HEK293 (cell line): ENCODE results near the gene TNFSF12.

Experiments used
- AEBP2 ChIP-seq: fragments of 450-650 bp; formaldehyde crosslinking; IDR thresholded peaks from 2 replicates; pipeline ENCODE4 v1.5.1; 2016; ENCODE audit warnings: missing biosample characterization, missing genetic modification characterization, borderline replicate concordance
- CTCF ChIP-seq: fragments of 450-650 bp; formaldehyde crosslinking; IDR thresholded peaks from 2 replicates; pipeline ENCODE4 v1.5.1; 2016; ENCODE audit warnings: missing biosample characterization, missing genetic modification characterization
- GFI1B ChIP-seq: fragments of 450-650 bp; formaldehyde crosslinking; IDR thresholded peaks from 2 replicates; pipeline ENCODE4 v1.5.1; 2016; ENCODE audit warnings: missing biosample characterization, missing genetic modification characterization
- GLIS1 ChIP-seq: fragments of 450-650 bp; formaldehyde crosslinking; IDR thresholded peaks from 2 replicates; pipeline ENCODE4 v1.5.1; 2016; ENCODE audit warnings: missing biosample characterization, missing genetic modification characterization
- KLF8 ChIP-seq: fragments of 450-650 bp; formaldehyde crosslinking; IDR thresholded peaks from 2 replicates; pipeline ENCODE4 v1.5.1; 2016; ENCODE audit warnings: missing biosample characterization, missing genetic modification characterization
- OVOL3 ChIP-seq: fragments of 450-650 bp; formaldehyde crosslinking; IDR thresholded peaks from 2 replicates; pipeline ENCODE4 v1.5.1; 2016; ENCODE audit warnings: missing biosample characterization, missing genetic modification characterization
- TCF7L2 ChIP-seq: IDR thresholded peaks from 2 replicates; pipeline ENCODE4 v1.6.1; 2011; ENCODE audit warnings: low read depth, mild to moderate bottlenecking, inconsistent platforms, low read length, moderate library complexity, borderline replicate concordance
- YY2 ChIP-seq: fragments of 450-650 bp; formaldehyde crosslinking; IDR thresholded peaks from 2 replicates; pipeline ENCODE4 v1.5.1; 2016; ENCODE audit warnings: missing biosample characterization, missing genetic modification characterization
- ZBTB11 ChIP-seq: fragments of 450-650 bp; formaldehyde crosslinking; conservative IDR thresholded peaks from 2 replicates; pipeline ENCODE4 v1.5.1; 2016; ENCODE audit warnings: low read depth, missing biosample characterization, missing genetic modification characterization
- ZBTB7A ChIP-seq: fragments of 450-650 bp; formaldehyde crosslinking; IDR thresholded peaks from 2 replicates; pipeline ENCODE4 v1.5.1; 2016; ENCODE audit warnings: low read depth, missing biosample characterization, missing genetic modification characterization
- ZNF132 ChIP-seq: fragments of 450-650 bp; formaldehyde crosslinking; IDR thresholded peaks from 2 replicates; pipeline ENCODE4 v1.5.1; 2017; ENCODE audit warnings: missing biosample characterization, missing genetic modification characterization, borderline replicate concordance
- ZNF837 ChIP-seq: fragments of 450-650 bp; formaldehyde crosslinking; IDR thresholded peaks from 2 replicates; pipeline ENCODE4 v1.5.1; 2016; ENCODE audit warnings: missing biosample characterization, missing genetic modification characterization
- ZSCAN30 ChIP-seq: fragments of 450-650 bp; IDR thresholded peaks from 2 replicates; pipeline ENCODE4 v1.5.1; 2018; ENCODE audit warnings: missing biosample characterization, mild to moderate bottlenecking, missing genetic modification characterization, moderate library complexity
- ZSCAN5A ChIP-seq: fragments of 450-650 bp; formaldehyde crosslinking; IDR thresholded peaks from 2 replicates; pipeline ENCODE4 v1.5.1; 2016; ENCODE audit warnings: missing biosample characterization, missing genetic modification characterization
- TF ChIP-seq, protein P1 (sequence below): fragments of 450-650 bp; formaldehyde crosslinking; IDR thresholded peaks from 2 replicates; pipeline ENCODE4 v1.5.1; 2016; ENCODE audit warnings: missing biosample characterization, missing genetic modification characterization
- TF ChIP-seq, protein P2 (sequence below): fragments of 450-650 bp; formaldehyde crosslinking; IDR thresholded peaks from 2 replicates; pipeline ENCODE4 v1.5.1; 2016; ENCODE audit warnings: missing biosample characterization, missing genetic modification characterization, borderline replicate concordance
- TF ChIP-seq, protein P3 (sequence below): fragments of 450-650 bp; formaldehyde crosslinking; IDR thresholded peaks from 2 replicates; pipeline ENCODE4 v1.5.1; 2016; ENCODE audit warnings: missing biosample characterization, missing genetic modification characterization, low read depth

TNFSF12 gene

DNA sequence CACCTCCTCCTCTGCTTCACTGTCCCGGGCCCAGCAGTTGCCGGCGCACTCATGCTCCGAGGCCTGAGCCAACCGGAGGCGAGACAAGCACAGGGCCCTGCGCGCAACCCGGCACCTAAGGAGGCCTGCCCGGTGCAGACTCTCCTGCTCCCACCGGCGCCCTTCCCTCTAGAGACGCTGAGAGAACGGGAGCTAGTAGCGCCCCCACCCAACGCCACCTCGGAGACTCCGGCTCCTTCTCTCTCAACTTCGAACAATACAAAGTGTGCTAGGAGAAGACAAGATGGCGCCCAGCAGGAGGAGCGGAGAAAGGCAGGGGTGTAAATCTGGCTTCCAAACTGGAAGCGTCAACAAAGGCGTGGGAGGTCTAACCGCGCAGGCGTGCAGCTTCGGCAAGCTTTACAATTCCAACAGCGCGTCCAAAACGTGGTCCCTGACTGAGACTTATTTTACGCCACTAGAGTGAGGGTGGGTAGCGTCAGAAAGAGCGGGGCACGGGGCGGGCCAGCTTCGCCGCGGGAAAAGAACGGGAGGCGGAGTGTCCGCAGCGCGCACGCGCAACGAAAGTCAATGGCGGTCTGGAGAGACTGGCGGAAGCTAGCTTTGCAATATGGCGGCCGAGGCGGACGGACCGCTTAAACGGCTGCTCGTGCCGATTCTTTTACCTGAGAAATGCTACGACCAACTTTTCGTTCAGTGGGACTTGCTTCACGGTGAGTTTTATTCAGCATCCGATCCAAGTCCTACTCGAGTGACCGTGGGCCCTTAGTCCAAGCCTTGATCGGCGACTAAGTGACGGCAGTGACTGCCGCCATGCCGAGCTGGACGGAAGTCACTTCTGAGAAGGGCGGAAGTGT, 34.6 kb downstream of the TNFSF12 start, which contains the start of gene MPDU1 (continued):
- TF ChIP-seq GFI1B (tag by site-specific recombination) (no peak), ZSCAN5A (tag by site-specific recombination) (no peak), OVOL3 (tag by site-specific recombination) (peak; percentile 42; the same call in 1 of the 2 replicates), ZBTB11 (peak; percentile 99), GLIS1 (tag by site-specific recombination) (peak; percentile 59), AEBP2 (tag by site-specific recombination) (no peak), KLF8 (tag by site-specific recombination) (peak; percentile 76), CTCF (peak; percentile 52), ZBTB7A (tag by site-specific recombination) (no peak), ZNF132 (tag by site-specific recombination) (no peak), TCF7L2 (no peak), YY2 (tag by site-specific recombination) (peak; percentile 100), ZSCAN30 (tag by site-specific recombination) (no peak; the same call in 1 of the 2 replicates), ZNF837 (tag by site-specific recombination) (no peak)
- TF ChIP-seq, protein P1, sequence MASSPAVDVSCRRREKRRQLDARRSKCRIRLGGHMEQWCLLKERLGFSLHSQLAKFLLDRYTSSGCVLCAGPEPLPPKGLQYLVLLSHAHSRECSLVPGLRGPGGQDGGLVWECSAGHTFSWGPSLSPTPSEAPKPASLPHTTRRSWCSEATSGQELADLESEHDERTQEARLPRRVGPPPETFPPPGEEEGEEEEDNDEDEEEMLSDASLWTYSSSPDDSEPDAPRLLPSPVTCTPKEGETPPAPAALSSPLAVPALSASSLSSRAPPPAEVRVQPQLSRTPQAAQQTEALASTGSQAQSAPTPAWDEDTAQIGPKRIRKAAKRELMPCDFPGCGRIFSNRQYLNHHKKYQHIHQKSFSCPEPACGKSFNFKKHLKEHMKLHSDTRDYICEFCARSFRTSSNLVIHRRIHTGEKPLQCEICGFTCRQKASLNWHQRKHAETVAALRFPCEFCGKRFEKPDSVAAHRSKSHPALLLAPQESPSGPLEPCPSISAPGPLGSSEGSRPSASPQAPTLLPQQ: peak; percentile 61
- TF ChIP-seq, protein P2, sequence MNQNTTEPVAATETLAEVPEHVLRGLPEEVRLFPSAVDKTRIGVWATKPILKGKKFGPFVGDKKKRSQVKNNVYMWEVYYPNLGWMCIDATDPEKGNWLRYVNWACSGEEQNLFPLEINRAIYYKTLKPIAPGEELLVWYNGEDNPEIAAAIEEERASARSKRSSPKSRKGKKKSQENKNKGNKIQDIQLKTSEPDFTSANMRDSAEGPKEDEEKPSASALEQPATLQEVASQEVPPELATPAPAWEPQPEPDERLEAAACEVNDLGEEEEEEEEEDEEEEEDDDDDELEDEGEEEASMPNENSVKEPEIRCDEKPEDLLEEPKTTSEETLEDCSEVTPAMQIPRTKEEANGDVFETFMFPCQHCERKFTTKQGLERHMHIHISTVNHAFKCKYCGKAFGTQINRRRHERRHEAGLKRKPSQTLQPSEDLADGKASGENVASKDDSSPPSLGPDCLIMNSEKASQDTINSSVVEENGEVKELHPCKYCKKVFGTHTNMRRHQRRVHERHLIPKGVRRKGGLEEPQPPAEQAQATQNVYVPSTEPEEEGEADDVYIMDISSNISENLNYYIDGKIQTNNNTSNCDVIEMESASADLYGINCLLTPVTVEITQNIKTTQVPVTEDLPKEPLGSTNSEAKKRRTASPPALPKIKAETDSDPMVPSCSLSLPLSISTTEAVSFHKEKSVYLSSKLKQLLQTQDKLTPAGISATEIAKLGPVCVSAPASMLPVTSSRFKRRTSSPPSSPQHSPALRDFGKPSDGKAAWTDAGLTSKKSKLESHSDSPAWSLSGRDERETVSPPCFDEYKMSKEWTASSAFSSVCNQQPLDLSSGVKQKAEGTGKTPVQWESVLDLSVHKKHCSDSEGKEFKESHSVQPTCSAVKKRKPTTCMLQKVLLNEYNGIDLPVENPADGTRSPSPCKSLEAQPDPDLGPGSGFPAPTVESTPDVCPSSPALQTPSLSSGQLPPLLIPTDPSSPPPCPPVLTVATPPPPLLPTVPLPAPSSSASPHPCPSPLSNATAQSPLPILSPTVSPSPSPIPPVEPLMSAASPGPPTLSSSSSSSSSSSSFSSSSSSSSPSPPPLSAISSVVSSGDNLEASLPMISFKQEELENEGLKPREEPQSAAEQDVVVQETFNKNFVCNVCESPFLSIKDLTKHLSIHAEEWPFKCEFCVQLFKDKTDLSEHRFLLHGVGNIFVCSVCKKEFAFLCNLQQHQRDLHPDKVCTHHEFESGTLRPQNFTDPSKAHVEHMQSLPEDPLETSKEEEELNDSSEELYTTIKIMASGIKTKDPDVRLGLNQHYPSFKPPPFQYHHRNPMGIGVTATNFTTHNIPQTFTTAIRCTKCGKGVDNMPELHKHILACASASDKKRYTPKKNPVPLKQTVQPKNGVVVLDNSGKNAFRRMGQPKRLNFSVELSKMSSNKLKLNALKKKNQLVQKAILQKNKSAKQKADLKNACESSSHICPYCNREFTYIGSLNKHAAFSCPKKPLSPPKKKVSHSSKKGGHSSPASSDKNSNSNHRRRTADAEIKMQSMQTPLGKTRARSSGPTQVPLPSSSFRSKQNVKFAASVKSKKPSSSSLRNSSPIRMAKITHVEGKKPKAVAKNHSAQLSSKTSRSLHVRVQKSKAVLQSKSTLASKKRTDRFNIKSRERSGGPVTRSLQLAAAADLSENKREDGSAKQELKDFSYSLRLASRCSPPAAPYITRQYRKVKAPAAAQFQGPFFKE (tag by site-specific recombination): no peak
- TF ChIP-seq, protein P3, sequence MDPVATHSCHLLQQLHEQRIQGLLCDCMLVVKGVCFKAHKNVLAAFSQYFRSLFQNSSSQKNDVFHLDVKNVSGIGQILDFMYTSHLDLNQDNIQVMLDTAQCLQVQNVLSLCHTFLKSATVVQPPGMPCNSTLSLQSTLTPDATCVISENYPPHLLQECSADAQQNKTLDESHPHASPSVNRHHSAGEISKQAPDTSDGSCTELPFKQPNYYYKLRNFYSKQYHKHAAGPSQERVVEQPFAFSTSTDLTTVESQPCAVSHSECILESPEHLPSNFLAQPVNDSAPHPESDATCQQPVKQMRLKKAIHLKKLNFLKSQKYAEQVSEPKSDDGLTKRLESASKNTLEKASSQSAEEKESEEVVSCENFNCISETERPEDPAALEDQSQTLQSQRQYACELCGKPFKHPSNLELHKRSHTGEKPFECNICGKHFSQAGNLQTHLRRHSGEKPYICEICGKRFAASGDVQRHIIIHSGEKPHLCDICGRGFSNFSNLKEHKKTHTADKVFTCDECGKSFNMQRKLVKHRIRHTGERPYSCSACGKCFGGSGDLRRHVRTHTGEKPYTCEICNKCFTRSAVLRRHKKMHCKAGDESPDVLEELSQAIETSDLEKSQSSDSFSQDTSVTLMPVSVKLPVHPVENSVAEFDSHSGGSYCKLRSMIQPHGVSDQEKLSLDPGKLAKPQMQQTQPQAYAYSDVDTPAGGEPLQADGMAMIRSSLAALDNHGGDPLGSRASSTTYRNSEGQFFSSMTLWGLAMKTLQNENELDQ (tag by site-specific recombination): no peak
